Measurements from ENCODE around the gene CFAP210.
"Not testable (repeated sequence)": the region's sequence is repeated elsewhere in the genome, so short reads cannot be mapped to it uniquely, and the experiment has no call there.

DNA sequence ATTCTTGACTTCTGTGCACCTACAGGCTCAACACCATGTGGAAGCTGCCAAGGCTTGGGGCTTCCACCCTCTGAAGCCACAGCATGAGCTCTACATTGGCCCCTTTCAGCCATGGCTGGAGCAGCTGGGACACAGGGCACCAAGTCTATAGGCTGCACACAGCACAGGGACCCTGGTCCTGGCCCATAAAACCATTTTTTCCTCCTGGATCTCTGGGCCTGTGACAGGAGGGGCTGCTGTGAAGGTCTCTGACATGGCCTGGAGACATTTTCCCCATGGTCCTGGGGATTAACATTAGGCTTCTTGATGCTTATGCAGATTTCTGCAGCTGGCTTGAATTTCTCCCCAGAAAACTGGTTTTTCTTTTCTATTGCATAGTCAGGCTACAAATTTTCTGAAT is 6.3 kb downstream of the CFAP210 start:
- TF ChIP-seq, protein P1, sequence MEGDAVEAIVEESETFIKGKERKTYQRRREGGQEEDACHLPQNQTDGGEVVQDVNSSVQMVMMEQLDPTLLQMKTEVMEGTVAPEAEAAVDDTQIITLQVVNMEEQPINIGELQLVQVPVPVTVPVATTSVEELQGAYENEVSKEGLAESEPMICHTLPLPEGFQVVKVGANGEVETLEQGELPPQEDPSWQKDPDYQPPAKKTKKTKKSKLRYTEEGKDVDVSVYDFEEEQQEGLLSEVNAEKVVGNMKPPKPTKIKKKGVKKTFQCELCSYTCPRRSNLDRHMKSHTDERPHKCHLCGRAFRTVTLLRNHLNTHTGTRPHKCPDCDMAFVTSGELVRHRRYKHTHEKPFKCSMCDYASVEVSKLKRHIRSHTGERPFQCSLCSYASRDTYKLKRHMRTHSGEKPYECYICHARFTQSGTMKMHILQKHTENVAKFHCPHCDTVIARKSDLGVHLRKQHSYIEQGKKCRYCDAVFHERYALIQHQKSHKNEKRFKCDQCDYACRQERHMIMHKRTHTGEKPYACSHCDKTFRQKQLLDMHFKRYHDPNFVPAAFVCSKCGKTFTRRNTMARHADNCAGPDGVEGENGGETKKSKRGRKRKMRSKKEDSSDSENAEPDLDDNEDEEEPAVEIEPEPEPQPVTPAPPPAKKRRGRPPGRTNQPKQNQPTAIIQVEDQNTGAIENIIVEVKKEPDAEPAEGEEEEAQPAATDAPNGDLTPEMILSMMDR (IDR thresholded peaks at IDR 0.05) = not testable (repeated sequence)
- not testable (repeated sequence) for TF ChIP-seq EP300, POLR2A (IDR thresholded peaks at IDR 0.05)

All from upper lobe of left lung (tissue), 4 donors.